ENCODE data around the gene MMP17. TPM values are rescaled to one million over a fixed set of nuclear protein-coding genes. Genes with fewer than 3 reads are reported as not detected.

The MMP17 gene
- total and polyA plus RNA-seq, 5 donors from 2014 or later = 0.51 TPM; not detected in 4

DNA sequence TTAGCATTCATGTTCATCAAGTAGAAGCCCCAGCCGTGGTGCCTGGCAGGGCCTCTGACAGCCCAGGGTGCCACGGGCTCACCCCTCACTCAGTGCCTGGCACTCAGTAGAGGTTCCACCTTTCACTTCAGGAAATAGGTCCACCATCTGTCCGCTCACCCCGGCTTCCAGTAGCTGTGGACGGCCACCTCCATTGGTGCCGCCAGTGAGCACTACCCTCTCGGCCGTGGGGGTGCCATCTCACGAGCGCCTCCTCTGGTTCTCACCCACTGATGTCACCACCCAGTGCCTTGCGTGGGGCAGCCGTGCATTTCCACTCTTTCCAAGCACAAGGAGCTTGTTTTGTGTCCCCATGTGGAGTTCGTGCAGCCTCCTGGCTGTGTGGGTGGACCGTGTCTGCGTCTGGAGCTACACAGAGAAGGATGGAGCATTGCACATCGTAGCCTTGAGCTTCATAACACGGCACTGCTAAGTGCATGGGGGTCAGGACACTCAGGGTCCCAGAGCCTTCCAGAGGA is 41.0 kb upstream of the MMP17 start:
- Histone ChIP-seq H3K4me3 (ENCODE audit: low read depth, low read length) (no peak overlapping the region), H3K36me3 (ENCODE audit: control insufficient read depth, insufficient read depth, low read length) (peaks cover 83% of the 10 kb centered on the region), H3K9me3 (ENCODE audit: control insufficient read depth in 2 of 2, low read length in 2 of 2) (no peaks in the 10 kb centered on the region), H3K27me3 (ENCODE audit: control insufficient read depth, insufficient read depth, low read length) (no peaks in the 10 kb centered on the region), H3K4me1 (ENCODE audit: control insufficient read depth, insufficient read depth, low read length, poor library complexity, severe bottlenecking) (no peaks in the 10 kb centered on the region), H3K27ac (ENCODE audit: insufficient read depth, low read length, poor library complexity, severe bottlenecking) (no peak overlapping the region)
- DNase-seq (no peak), ATAC-seq (ENCODE audit: low read depth in 2 of 2) (no peak)
- Mint-ChIP-seq H3K27ac (no peak overlapping the region), H3K27me3 (no peaks in the 10 kb centered on the region), H3K4me1 (peaks cover 0 to 3% (median 0%) of the 10 kb centered on the region in 4 donors), H3K9me3 (peaks cover 0 to 2% (median 0%) of the 10 kb centered on the region in 7 donors), H3K4me3 (no peak overlapping the region), H3K36me3 (peaks cover 42% of the 10 kb centered on the region)

DNA sequence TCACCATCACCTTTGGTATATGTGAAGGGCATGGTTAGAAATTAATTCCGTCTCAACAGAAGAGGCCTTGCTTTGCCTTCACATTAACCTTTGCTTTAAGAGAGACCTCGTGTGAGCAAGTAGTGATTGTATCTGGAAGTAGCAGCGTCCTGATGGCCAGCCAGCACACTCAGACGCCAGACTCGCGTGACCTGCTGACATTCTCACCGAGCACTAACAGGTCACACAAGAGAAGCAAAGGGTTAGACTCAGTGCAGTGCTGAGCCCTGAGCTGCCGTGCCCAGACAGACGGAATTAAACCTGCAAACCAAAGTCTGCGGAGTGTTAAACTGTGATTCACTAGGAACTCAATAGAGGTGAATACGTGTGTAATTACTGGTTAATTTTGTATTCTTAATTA is 40.1 kb upstream of the MMP17 start:
- Histone ChIP-seq H3K36me3 (ENCODE audit: control insufficient read depth, insufficient read depth, low read length) (peaks cover 87% of the 10 kb centered on the region), H3K27ac (ENCODE audit: insufficient read depth, low read length, poor library complexity, severe bottlenecking) (no peak overlapping the region), H3K4me1 (ENCODE audit: control insufficient read depth, insufficient read depth, low read length, poor library complexity, severe bottlenecking) (no peaks in the 10 kb centered on the region), H3K9me3 (ENCODE audit: control insufficient read depth in 2 of 2, low read length in 2 of 2) (no peaks in the 10 kb centered on the region), H3K27me3 (ENCODE audit: control insufficient read depth, insufficient read depth, low read length) (no peaks in the 10 kb centered on the region), H3K4me3 (ENCODE audit: low read depth, low read length) (no peak overlapping the region)
- H3K9me3 Mint-ChIP-seq = peaks cover 0 to 2% (median 0%) of the 10 kb centered on the region in 7 donors
- peaks cover 0 to 3% (median 0%) of the 10 kb centered on the region in 4 donors for H3K4me1 Mint-ChIP-seq
- peaks cover 47% of the 10 kb centered on the region for H3K36me3 Mint-ChIP-seq
- DNase-seq (no peak), ATAC-seq (ENCODE audit: low read depth in 2 of 2) (no peak)
- H3K4me3 Mint-ChIP-seq = no peak overlapping the region
- H3K27ac Mint-ChIP-seq = no peak overlapping the region
- no peaks in the 10 kb centered on the region for H3K27me3 Mint-ChIP-seq

- no peaks in the 10 kb centered on the region for H3K27me3 ChIP-seq (ENCODE audit: control insufficient read depth, insufficient read depth, low read length)
- no peak for ATAC-seq (ENCODE audit: low read depth in 2 of 2)
- H3K4me3 Mint-ChIP-seq = no peak overlapping the region
- no peak overlapping the region for H3K4me3 ChIP-seq (ENCODE audit: low read depth, low read length)
- H3K27ac ChIP-seq (ENCODE audit: insufficient read depth, low read length, poor library complexity, severe bottlenecking) = no peak overlapping the region
- H3K36me3 ChIP-seq (ENCODE audit: control insufficient read depth, insufficient read depth, low read length) = peaks cover 88% of the 10 kb centered on the region
- no peak overlapping the region for H3K27ac Mint-ChIP-seq
- H3K27me3 Mint-ChIP-seq = no peaks in the 10 kb centered on the region
- no peak for DNase-seq
- peaks cover 0 to 2% (median 0%) of the 10 kb centered on the region in 7 donors for H3K9me3 Mint-ChIP-seq
- H3K4me1 Mint-ChIP-seq = peaks cover 0 to 3% (median 0%) of the 10 kb centered on the region in 4 donors
- H3K9me3 ChIP-seq (ENCODE audit: control insufficient read depth in 2 of 2, low read length in 2 of 2) = no peaks in the 10 kb centered on the region
- no peaks in the 10 kb centered on the region for H3K4me1 ChIP-seq (ENCODE audit: control insufficient read depth, insufficient read depth, low read length, poor library complexity, severe bottlenecking)
- peaks cover 52% of the 10 kb centered on the region for H3K36me3 Mint-ChIP-seq
Observed at GRCh38 chr12:131789638-131790037, 38.6 kb upstream of the MMP17 start.

DNA sequence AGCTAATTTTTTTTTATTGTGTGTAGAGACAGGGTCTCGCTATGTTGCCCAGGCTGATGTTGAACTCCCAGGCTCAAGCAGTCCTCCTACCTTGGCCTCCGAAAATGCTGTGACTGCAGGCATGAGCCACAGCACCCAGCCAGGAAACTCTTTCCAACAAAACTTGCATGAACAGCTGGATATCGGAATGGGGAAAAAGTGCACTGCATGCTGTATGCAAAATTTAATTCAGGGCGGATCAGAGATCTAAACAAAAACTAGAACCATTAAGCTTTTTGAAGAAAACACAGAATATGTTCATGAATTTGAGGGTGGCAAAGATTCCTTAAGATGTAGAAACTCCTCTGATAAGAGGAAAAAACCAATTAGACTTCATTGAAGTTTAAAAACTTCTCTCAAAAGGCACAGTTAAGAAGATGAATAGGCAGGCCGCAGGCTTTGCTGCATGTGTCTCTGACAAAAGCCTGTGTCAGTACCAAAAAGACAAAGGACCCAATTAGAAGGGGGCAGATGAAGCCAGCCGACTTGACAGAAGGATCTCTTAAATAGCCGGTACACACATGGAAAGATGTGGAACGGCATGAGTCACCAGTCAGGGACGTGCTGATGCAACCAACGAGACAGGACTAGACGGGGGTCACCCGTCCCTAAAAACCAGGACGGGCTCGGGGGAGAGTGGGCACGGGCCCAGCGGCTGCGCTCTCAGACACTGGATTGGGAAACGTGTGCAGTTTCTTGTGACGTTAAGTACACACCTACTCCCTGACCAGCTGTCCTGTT is 34.8 kb upstream of the MMP17 start:
- ATAC-seq (ENCODE audit: low read depth in 2 of 2) = no peak
- H3K4me1 ChIP-seq (ENCODE audit: control insufficient read depth, insufficient read depth, low read length, poor library complexity, severe bottlenecking) = no peaks in the 10 kb centered on the region
- H3K36me3 Mint-ChIP-seq = peaks cover 36% of the 10 kb centered on the region
- no peak for DNase-seq
- H3K4me3 ChIP-seq (ENCODE audit: low read depth, low read length) = no peak overlapping the region
- no peak overlapping the region for H3K27ac ChIP-seq (ENCODE audit: insufficient read depth, low read length, poor library complexity, severe bottlenecking)
- H3K4me1 Mint-ChIP-seq = no peaks in the 10 kb centered on the region
- H3K9me3 ChIP-seq (ENCODE audit: control insufficient read depth in 2 of 2, low read length in 2 of 2) = no peaks in the 10 kb centered on the region
- H3K27me3 ChIP-seq (ENCODE audit: control insufficient read depth, insufficient read depth, low read length) = no peaks in the 10 kb centered on the region
- peaks cover 0 to 2% (median 0%) of the 10 kb centered on the region in 7 donors for H3K9me3 Mint-ChIP-seq
- no peak overlapping the region for H3K4me3 Mint-ChIP-seq
- no peak overlapping the region for H3K27ac Mint-ChIP-seq
- no peaks in the 10 kb centered on the region for H3K27me3 Mint-ChIP-seq
- H3K36me3 ChIP-seq (ENCODE audit: control insufficient read depth, insufficient read depth, low read length) = peaks cover 81% of the 10 kb centered on the region

DNA sequence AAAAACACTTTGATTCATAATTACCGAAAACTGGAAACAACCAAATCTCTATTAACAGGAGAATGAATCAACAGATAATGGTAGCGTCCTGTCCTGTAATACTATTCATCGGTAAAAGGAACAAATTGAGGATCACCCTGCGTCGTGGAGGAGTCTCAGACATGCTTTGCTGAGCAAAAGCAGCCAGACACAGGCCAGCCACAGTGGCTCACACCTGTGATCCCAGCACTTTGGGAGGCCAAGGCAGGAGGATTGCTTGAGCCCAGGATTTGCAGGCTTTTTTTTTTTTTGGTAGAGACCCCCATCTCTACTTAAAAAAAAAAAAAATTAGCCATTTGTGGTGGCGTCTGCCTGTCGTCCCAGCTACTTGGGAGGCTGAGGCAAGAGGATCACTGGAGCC is 34.1 kb upstream of the MMP17 start:
- no peak overlapping the region for H3K27ac ChIP-seq (ENCODE audit: insufficient read depth, low read length, poor library complexity, severe bottlenecking)
- H3K9me3 ChIP-seq (ENCODE audit: control insufficient read depth in 2 of 2, low read length in 2 of 2) = no peaks in the 10 kb centered on the region
- H3K4me1 Mint-ChIP-seq = no peaks in the 10 kb centered on the region
- no peaks in the 10 kb centered on the region for H3K4me1 ChIP-seq (ENCODE audit: control insufficient read depth, insufficient read depth, low read length, poor library complexity, severe bottlenecking)
- H3K27me3 ChIP-seq (ENCODE audit: control insufficient read depth, insufficient read depth, low read length) = no peaks in the 10 kb centered on the region
- no peak overlapping the region for H3K27ac Mint-ChIP-seq
- DNase-seq (no peak), ATAC-seq (ENCODE audit: low read depth in 2 of 2) (no peak)
- peaks cover 0 to 2% (median 0%) of the 10 kb centered on the region in 7 donors for H3K9me3 Mint-ChIP-seq
- peaks cover 39% of the 10 kb centered on the region for H3K36me3 Mint-ChIP-seq
- peaks cover 79% of the 10 kb centered on the region for H3K36me3 ChIP-seq (ENCODE audit: control insufficient read depth, insufficient read depth, low read length)
- H3K27me3 Mint-ChIP-seq = no peaks in the 10 kb centered on the region
- no peak overlapping the region for H3K4me3 ChIP-seq (ENCODE audit: low read depth, low read length)
- no peak overlapping the region for H3K4me3 Mint-ChIP-seq

- no peak overlapping the region for H3K4me3 ChIP-seq (ENCODE audit: low read depth, low read length)
- H3K9me3 Mint-ChIP-seq = peaks cover 0 to 2% (median 0%) of the 10 kb centered on the region in 7 donors
- H3K27ac Mint-ChIP-seq = peak overlapping the region in 1 of 3 donors; percentile 5
- DNase-seq (no peak), ATAC-seq (ENCODE audit: low read depth in 2 of 2) (no peak)
- H3K27ac ChIP-seq (ENCODE audit: insufficient read depth, low read length, poor library complexity, severe bottlenecking) = no peak overlapping the region
- no peaks in the 10 kb centered on the region for H3K9me3 ChIP-seq (ENCODE audit: control insufficient read depth in 2 of 2, low read length in 2 of 2)
- H3K36me3 ChIP-seq (ENCODE audit: control insufficient read depth, insufficient read depth, low read length) = peaks cover 77% of the 10 kb centered on the region
- H3K27me3 Mint-ChIP-seq = no peaks in the 10 kb centered on the region
- H3K4me1 ChIP-seq (ENCODE audit: control insufficient read depth, insufficient read depth, low read length, poor library complexity, severe bottlenecking) = no peaks in the 10 kb centered on the region
- H3K4me3 Mint-ChIP-seq = no peak overlapping the region
- H3K27me3 ChIP-seq (ENCODE audit: control insufficient read depth, insufficient read depth, low read length) = no peaks in the 10 kb centered on the region
- H3K36me3 Mint-ChIP-seq = peaks cover 39% of the 10 kb centered on the region
- no peaks in the 10 kb centered on the region for H3K4me1 Mint-ChIP-seq
Observed at GRCh38 chr12:131794573-131794972, 33.6 kb upstream of the MMP17 start.

GRCh38 chr12:131795064-131795463 is 33.1 kb upstream of the MMP17 start:
- no peaks in the 10 kb centered on the region for H3K4me1 Mint-ChIP-seq
- ATAC-seq (ENCODE audit: low read depth in 2 of 2) (no peak), DNase-seq (no peak)
- H3K27me3 Mint-ChIP-seq = no peaks in the 10 kb centered on the region
- H3K4me3 ChIP-seq (ENCODE audit: low read depth, low read length) = no peak overlapping the region
- H3K36me3 Mint-ChIP-seq = peaks cover 34% of the 10 kb centered on the region
- no peaks in the 10 kb centered on the region for H3K27me3 ChIP-seq (ENCODE audit: control insufficient read depth, insufficient read depth, low read length)
- no peaks in the 10 kb centered on the region for H3K4me1 ChIP-seq (ENCODE audit: control insufficient read depth, insufficient read depth, low read length, poor library complexity, severe bottlenecking)
- peak overlapping the region in 1 of 3 donors; percentile 5 for H3K27ac Mint-ChIP-seq
- no peak overlapping the region for H3K27ac ChIP-seq (ENCODE audit: insufficient read depth, low read length, poor library complexity, severe bottlenecking)
- H3K4me3 Mint-ChIP-seq = no peak overlapping the region
- no peaks in the 10 kb centered on the region for H3K9me3 ChIP-seq (ENCODE audit: control insufficient read depth in 2 of 2, low read length in 2 of 2)
- peaks cover 0 to 1% (median 0%) of the 10 kb centered on the region in 7 donors for H3K9me3 Mint-ChIP-seq
- peaks cover 77% of the 10 kb centered on the region for H3K36me3 ChIP-seq (ENCODE audit: control insufficient read depth, insufficient read depth, low read length)
